Body of pancreas (tissue), 4 donors: ENCODE results near the gene TTLL5.

Experiments used
- POLR2A ChIP-seq, 3 donors: fragments of 450-650 bp; IDR thresholded peaks; one replicate each; pipeline ENCODE4 v1.6.1; 2016; ENCODE audit warnings: antibody characterized with exemption in 3 of 3, mild to moderate bottlenecking in 2 of 3
- TF ChIP-seq, protein P1 (sequence below), 7 experiments: fragments of 450-650 bp in 4 of 7; fragments of 200-600 bp in 3 of 7; sonication (generic) in 3 of 7; IDR thresholded peaks; one replicate each; pipeline ENCODE4 v1.5.1; 2016 to 2019; ENCODE audit warnings: antibody characterized with exemption in 7 of 7

GRCh38 chr14:75805646-75806045 is 144.6 kb downstream of the TTLL5 start:
- TF ChIP-seq, protein P1, sequence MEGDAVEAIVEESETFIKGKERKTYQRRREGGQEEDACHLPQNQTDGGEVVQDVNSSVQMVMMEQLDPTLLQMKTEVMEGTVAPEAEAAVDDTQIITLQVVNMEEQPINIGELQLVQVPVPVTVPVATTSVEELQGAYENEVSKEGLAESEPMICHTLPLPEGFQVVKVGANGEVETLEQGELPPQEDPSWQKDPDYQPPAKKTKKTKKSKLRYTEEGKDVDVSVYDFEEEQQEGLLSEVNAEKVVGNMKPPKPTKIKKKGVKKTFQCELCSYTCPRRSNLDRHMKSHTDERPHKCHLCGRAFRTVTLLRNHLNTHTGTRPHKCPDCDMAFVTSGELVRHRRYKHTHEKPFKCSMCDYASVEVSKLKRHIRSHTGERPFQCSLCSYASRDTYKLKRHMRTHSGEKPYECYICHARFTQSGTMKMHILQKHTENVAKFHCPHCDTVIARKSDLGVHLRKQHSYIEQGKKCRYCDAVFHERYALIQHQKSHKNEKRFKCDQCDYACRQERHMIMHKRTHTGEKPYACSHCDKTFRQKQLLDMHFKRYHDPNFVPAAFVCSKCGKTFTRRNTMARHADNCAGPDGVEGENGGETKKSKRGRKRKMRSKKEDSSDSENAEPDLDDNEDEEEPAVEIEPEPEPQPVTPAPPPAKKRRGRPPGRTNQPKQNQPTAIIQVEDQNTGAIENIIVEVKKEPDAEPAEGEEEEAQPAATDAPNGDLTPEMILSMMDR (IDR thresholded peaks at IDR 0.05) = no peak
- TF ChIP-seq POLR2A (IDR thresholded peaks at IDR 0.05) = no peak
